DND-41 (cell line): ENCODE data around the gene CCDC85C.

ENCODE experiments used
- ATAC-seq: fragments of 200-7000 bp; cut with Tn5 transposase; 3 replicates; pipeline ENCODE4 v1.9.1; 2021; ENCODE audit warnings: low read depth; ENCODE audit not compliant: insufficient read depth
- DNase-seq: peaks from one replicate; pipeline ENCODE4 v3.0.0-alpha.2; 2020
- H2AFZ ChIP-seq: 2 replicates; pipeline ENCODE4 v1.6.0; 2012; ENCODE audit warnings: low read depth, low read length
- H3K27ac ChIP-seq: 2 replicates; pipeline ENCODE4 v1.5.1; 2012; ENCODE audit warnings: low read length, inconsistent platforms
- H3K27me3 ChIP-seq: fragments of 200-600 bp; sonication (generic); 2 replicates; pipeline ENCODE4 v1.6.0; 2012; ENCODE audit warnings: low read length, mild to moderate bottlenecking, inconsistent platforms; ENCODE audit not compliant: insufficient read depth, poor library complexity
- H3K36me3 ChIP-seq: 2 replicates; pipeline ENCODE4 v1.5.1; 2012; ENCODE audit warnings: low read length, inconsistent platforms; ENCODE audit not compliant: insufficient read depth
- H3K4me1 ChIP-seq: 2 replicates; pipeline ENCODE4 v1.5.1; 2012; ENCODE audit warnings: mild to moderate bottlenecking, low read length; ENCODE audit not compliant: insufficient read depth
- H3K4me2 ChIP-seq: 2 replicates; pipeline ENCODE4 v1.6.0; 2012; ENCODE audit warnings: mild to moderate bottlenecking, moderate library complexity, low read length, inconsistent platforms; ENCODE audit not compliant: insufficient read depth
- H3K4me3 ChIP-seq, 2 experiments: fragments of 200-600 bp in 1 of 2; shearing (Covaris generic) in 1 of 2; 2 replicates each; pipeline ENCODE4 v1.5.1; 2012 to 2016; ENCODE audit warnings: inconsistent platforms in 2 of 2, low read length in 2 of 2, mild to moderate bottlenecking in 2 of 2, low read depth in 1 of 2, moderate library complexity in 1 of 2
- H3K79me2 ChIP-seq: 2 replicates; pipeline ENCODE4 v1.6.0; 2012; ENCODE audit warnings: low read length, inconsistent platforms; ENCODE audit not compliant: insufficient read depth
- H3K9ac ChIP-seq: 2 replicates; pipeline ENCODE4 v1.6.0; 2012; ENCODE audit warnings: low read depth, mild to moderate bottlenecking, inconsistent platforms, low read length, moderate library complexity
- H3K9me3 ChIP-seq: 2 replicates; pipeline ENCODE4 v1.5.1; 2012; ENCODE audit warnings: low read length, moderate library complexity, mild to moderate bottlenecking, inconsistent platforms; ENCODE audit not compliant: insufficient read depth, severe bottlenecking
- H4K20me1 ChIP-seq: 2 replicates; pipeline ENCODE4 v1.6.0; 2012; ENCODE audit warnings: low read length; ENCODE audit not compliant: insufficient read depth
- EZH2 ChIP-seq: IDR thresholded peaks from 3 replicates; pipeline ENCODE4 v1.6.1; 2012; ENCODE audit warnings: borderline replicate concordance, low read depth, mild to moderate bottlenecking, moderate library complexity, low read length, inconsistent platforms; ENCODE audit not compliant: severe bottlenecking
- TF ChIP-seq, protein P1 (sequence below): IDR thresholded peaks from 2 replicates; pipeline ENCODE4 v1.5.1; 2012; ENCODE audit warnings: borderline replicate concordance, low read length, moderate library complexity, mild to moderate bottlenecking; ENCODE audit not compliant: poor library complexity, severe bottlenecking; ENCODE audit errors: extremely low read depth

The CCDC85C gene

DNA sequence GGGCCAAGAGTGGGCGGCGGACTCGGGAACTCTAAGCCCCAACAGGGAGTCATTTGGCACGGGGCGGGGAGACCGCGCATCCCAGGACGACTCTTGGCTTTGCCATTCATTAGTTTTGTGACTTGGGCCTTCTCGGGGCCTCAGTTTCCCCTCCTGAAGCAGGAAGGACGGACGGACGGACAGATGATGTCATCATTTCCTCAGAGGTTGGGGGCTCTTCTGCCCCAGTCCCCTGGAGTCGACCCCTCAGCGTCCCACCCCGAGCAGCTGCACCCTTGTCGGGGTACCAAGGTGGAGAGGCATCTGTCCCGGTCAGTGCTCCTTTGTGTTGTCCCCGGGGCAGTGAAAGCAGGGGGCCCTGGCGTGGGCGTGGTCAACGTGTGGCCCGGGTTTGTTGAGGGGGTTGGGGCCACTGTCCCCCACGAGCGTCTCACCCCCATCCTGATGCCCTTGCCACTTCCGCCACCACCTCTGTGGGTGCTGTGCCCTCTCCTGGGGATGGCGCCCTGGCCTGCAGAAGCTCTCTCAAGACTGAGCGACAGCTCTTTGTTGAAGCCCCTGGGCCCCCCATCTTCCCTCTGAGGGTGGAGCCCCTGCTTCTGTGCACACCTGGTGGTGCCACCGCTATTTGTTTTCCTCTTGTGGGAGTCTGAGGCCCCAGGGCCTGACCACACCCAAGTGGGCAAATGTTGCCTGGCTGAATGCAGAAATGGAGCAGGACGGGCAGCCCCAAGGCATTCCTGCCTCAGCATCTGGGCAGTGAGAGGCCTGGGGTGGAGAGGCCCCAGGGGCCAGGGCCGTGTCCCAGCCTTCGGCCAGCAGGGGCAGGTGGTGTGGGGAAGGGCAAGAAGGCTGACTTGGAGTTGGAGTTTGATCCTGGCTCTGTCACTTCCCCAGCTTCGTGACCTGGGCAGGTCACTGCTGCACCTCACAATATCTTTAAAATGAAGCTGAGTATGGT lies 41.8 kb upstream of the CCDC85C start:
- DNase-seq (no peak), ATAC-seq (no peak)
- no peak overlapping the region for H3K9ac ChIP-seq
- H3K9me3 ChIP-seq, result no peaks in the 10 kb centered on the region
- H3K79me2 ChIP-seq, result no peaks in the 10 kb centered on the region
- TF ChIP-seq EZH2, result no peak
- TF ChIP-seq, protein P1, sequence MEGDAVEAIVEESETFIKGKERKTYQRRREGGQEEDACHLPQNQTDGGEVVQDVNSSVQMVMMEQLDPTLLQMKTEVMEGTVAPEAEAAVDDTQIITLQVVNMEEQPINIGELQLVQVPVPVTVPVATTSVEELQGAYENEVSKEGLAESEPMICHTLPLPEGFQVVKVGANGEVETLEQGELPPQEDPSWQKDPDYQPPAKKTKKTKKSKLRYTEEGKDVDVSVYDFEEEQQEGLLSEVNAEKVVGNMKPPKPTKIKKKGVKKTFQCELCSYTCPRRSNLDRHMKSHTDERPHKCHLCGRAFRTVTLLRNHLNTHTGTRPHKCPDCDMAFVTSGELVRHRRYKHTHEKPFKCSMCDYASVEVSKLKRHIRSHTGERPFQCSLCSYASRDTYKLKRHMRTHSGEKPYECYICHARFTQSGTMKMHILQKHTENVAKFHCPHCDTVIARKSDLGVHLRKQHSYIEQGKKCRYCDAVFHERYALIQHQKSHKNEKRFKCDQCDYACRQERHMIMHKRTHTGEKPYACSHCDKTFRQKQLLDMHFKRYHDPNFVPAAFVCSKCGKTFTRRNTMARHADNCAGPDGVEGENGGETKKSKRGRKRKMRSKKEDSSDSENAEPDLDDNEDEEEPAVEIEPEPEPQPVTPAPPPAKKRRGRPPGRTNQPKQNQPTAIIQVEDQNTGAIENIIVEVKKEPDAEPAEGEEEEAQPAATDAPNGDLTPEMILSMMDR, result no peak
- H3K4me2 ChIP-seq, result no peak overlapping the region
- no peak overlapping the region for H3K27ac ChIP-seq
- no peaks in the 10 kb centered on the region for H3K4me1 ChIP-seq
- peaks cover 5% of the 10 kb centered on the region; the same call in 1 of the 2 replicates for H4K20me1 ChIP-seq
- no peaks in the 10 kb centered on the region for H3K27me3 ChIP-seq
- H3K36me3 ChIP-seq, result no peaks in the 10 kb centered on the region
- H3K4me3 ChIP-seq, result no peak overlapping the region
- no peak overlapping the region for H2AFZ ChIP-seq

DNA sequence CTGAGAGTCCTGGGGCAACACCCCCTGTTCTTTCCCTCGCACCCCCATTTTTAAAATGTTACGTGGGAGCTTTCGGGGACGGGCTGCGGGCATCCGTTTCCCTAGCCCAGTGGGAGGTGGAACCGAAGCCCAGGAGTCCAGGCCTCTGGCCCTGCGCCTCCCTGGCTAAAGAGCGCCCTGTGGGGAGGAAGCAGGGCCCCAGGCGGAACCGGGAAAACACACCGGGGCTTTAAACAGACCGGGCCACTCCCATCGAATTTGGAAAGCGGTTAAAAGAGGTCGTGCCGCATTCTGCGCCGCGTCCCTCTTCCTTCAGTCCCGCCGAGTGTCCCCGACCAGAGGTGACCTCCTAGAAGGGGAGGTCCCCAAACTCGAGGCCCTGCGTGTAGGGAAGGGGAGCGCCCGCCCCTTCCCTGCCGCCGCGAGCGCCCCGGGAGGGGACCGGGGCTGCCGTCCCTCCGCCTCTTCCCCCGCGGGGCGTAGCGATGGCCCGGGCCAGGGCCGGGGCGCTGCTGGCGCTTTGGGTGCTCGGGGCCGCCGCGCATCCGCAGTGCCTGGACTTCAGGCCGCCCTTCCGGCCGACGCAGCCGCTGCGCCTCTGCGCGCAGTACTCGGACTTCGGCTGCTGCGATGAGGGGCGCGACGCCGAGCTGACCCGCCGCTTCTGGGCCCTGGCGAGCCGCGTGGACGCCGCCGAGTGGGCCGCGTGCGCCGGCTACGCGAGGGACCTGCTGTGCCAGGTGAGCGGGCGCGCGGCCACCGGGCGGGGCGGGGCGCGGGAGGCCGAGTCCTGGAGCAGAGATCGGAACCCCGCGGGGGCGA lies 40.9 kb upstream of the CCDC85C start, which contains the start of gene HHIPL1:
TSS of gene HHIPL1 (plus strand) at position 407 of the 822 bp plus-strand sequence. CDS start at position 486, 79 bp downstream.
- ATAC-seq (no peak), DNase-seq (no peak)
- no peaks in the 10 kb centered on the region for H3K27me3 ChIP-seq
- H3K9me3 ChIP-seq, result no peaks in the 10 kb centered on the region
- H3K36me3 ChIP-seq, result no peaks in the 10 kb centered on the region
- H3K4me3 ChIP-seq, result no peak within 1 kb of the TSS
- H3K4me2 ChIP-seq, result no peak within 1 kb of the TSS
- H3K79me2 ChIP-seq, result no peaks in the 10 kb centered on the region
- no peak within 1 kb of the TSS for H3K9ac ChIP-seq
- H4K20me1 ChIP-seq, result peaks cover 2% of the 10 kb centered on the region; the same call in 1 of the 2 replicates
- H3K4me1 ChIP-seq, result no peaks in the 10 kb centered on the region
- no peak within 1 kb of the TSS for H2AFZ ChIP-seq
- H3K27ac ChIP-seq, result no peak within 1 kb of the TSS
- TF ChIP-seq, protein P1, result no peak
- TF ChIP-seq EZH2, result no peak

DNA sequence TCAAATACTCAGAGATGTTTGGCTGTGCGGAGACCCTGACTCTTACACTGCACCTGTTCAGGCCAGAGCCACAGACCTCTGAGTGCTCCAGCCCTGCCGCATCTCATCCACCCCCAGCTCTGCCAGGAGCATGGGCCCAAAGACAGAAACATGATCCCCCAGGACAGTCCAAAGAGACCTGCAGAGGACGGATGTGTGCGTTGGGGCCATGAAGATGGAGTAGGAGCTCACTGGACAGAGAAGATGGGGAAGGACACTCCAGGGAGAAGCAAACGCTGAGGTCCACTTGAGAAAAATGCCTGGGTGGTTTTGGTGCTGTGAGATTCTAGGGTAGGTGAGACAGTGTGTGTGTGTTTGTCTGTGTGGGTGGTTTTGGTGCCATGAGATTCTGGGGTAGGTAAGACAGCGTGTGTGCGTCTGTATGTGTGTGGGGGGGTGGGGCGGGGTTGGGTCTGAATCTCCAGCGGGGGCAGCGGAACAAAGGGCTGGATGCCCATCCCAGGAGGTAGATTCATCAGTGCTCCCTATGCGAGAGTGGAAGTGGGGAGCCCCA lies 40.1 kb upstream of the CCDC85C start:
- no peak for ATAC-seq

More for the DNA sequence above, 40.1 kb upstream of the CCDC85C start:
- H3K79me2 ChIP-seq, result no peaks in the 10 kb centered on the region
- H4K20me1 ChIP-seq, result no peaks in the 10 kb centered on the region
- no peak for DNase-seq
- no peaks in the 10 kb centered on the region for H3K4me1 ChIP-seq
- H3K36me3 ChIP-seq, result no peaks in the 10 kb centered on the region
- no peak overlapping the region for H3K27ac ChIP-seq
- no peak overlapping the region for H3K4me3 ChIP-seq
- no peak overlapping the region for H3K9ac ChIP-seq
- no peaks in the 10 kb centered on the region for H3K27me3 ChIP-seq
- H3K9me3 ChIP-seq, result no peaks in the 10 kb centered on the region
- H2AFZ ChIP-seq, result no peak overlapping the region
- TF ChIP-seq, protein P1, result no peak
- TF ChIP-seq EZH2, result no peak
- H3K4me2 ChIP-seq, result no peak overlapping the region
